ENCODE results near the gene PIP5K1C.
A peak's percentile ranks its signal among the peaks of the same experiment; 100 is the strongest.

Gene PIP5K1C

GRCh38 chr19:3606690-3607289, 93.5 kb downstream of the PIP5K1C start, which contains the start of gene TBXA2R:
TBXA2R (minus strand) TSS chr19:3606875; CDS start chr19:3600634, 6,241 bp downstream.
- DNase-seq (ENCODE audit: low spot score) (no peak), ATAC-seq (ENCODE audit: low read depth) (peak; percentile 73)
- H3K9me3 ChIP-seq (ENCODE audit: severe bottlenecking) = no peaks in the 10 kb centered on the region
- no peak within 1 kb of the TSS for H3K27ac ChIP-seq (ENCODE audit: poor library complexity, severe bottlenecking)
- H3K4me3 ChIP-seq (ENCODE audit: severe bottlenecking) = peak within 1 kb of the TSS; percentile 26
- peaks cover 5% of the 10 kb centered on the region for H3K36me3 ChIP-seq (ENCODE audit: low read depth)
- TF ChIP-seq CTCF (IDR thresholded peaks at IDR 0.05; ENCODE audit: poor library complexity, severe bottlenecking) = no peak
- H3K4me1 ChIP-seq (ENCODE audit: insufficient read depth, poor library complexity, severe bottlenecking) = no peaks in the 10 kb centered on the region
- no peaks in the 10 kb centered on the region for H3K27me3 ChIP-seq (ENCODE audit: insufficient read depth, poor library complexity, severe bottlenecking)

GRCh38 chr19:3606174-3606689, 94.0 kb downstream of the PIP5K1C start:
- no peak for DNase-seq (ENCODE audit: low spot score)
- no peaks in the 10 kb centered on the region for H3K4me1 ChIP-seq (ENCODE audit: insufficient read depth, poor library complexity, severe bottlenecking)
- no peaks in the 10 kb centered on the region for H3K9me3 ChIP-seq (ENCODE audit: severe bottlenecking)
- no peak overlapping the region for H3K27ac ChIP-seq (ENCODE audit: poor library complexity, severe bottlenecking)
- ATAC-seq (ENCODE audit: low read depth) = peak; percentile 30; the same call in 2 of the 3 replicates
- H3K36me3 ChIP-seq (ENCODE audit: low read depth) = no peaks in the 10 kb centered on the region
- TF ChIP-seq CTCF (IDR thresholded peaks at IDR 0.05; ENCODE audit: poor library complexity, severe bottlenecking) = no peak
- H3K27me3 ChIP-seq (ENCODE audit: insufficient read depth, poor library complexity, severe bottlenecking) = no peaks in the 10 kb centered on the region
- peak overlapping the region; percentile 26 for H3K4me3 ChIP-seq (ENCODE audit: severe bottlenecking)

GRCh38 chr19:3605770-3606169, 94.5 kb downstream of the PIP5K1C start:
- Histone ChIP-seq H3K27me3 (ENCODE audit: insufficient read depth, poor library complexity, severe bottlenecking) (no peaks in the 10 kb centered on the region), H3K4me3 (ENCODE audit: severe bottlenecking) (peak overlapping the region; percentile 26), H3K27ac (ENCODE audit: poor library complexity, severe bottlenecking) (no peak overlapping the region), H3K4me1 (ENCODE audit: insufficient read depth, poor library complexity, severe bottlenecking) (no peaks in the 10 kb centered on the region), H3K36me3 (ENCODE audit: low read depth) (no peaks in the 10 kb centered on the region), H3K9me3 (ENCODE audit: severe bottlenecking) (no peaks in the 10 kb centered on the region)
- TF ChIP-seq CTCF (IDR thresholded peaks at IDR 0.05; ENCODE audit: poor library complexity, severe bottlenecking) = no peak
- DNase-seq (ENCODE audit: low spot score) (no peak), ATAC-seq (ENCODE audit: low read depth) (no peak)

GRCh38 chr19:3605361-3605760, 94.9 kb downstream of the PIP5K1C start:
- no peaks in the 10 kb centered on the region for H3K4me1 ChIP-seq (ENCODE audit: insufficient read depth, poor library complexity, severe bottlenecking)
- H3K27me3 ChIP-seq (ENCODE audit: insufficient read depth, poor library complexity, severe bottlenecking) = no peaks in the 10 kb centered on the region
- no peak for ATAC-seq (ENCODE audit: low read depth)
- H3K9me3 ChIP-seq (ENCODE audit: severe bottlenecking) = no peaks in the 10 kb centered on the region
- no peak for TF ChIP-seq CTCF (IDR thresholded peaks at IDR 0.05; ENCODE audit: poor library complexity, severe bottlenecking)
- no peak for DNase-seq (ENCODE audit: low spot score)
- no peaks in the 10 kb centered on the region for H3K36me3 ChIP-seq (ENCODE audit: low read depth)
- no peak overlapping the region for H3K27ac ChIP-seq (ENCODE audit: poor library complexity, severe bottlenecking)
- no peak overlapping the region for H3K4me3 ChIP-seq (ENCODE audit: severe bottlenecking)

GRCh38 chr19:3604987-3605343, 95.3 kb downstream of the PIP5K1C start:
- Histone ChIP-seq H3K27ac (ENCODE audit: poor library complexity, severe bottlenecking) (no peak overlapping the region), H3K4me3 (ENCODE audit: severe bottlenecking) (no peak overlapping the region), H3K27me3 (ENCODE audit: insufficient read depth, poor library complexity, severe bottlenecking) (no peaks in the 10 kb centered on the region), H3K9me3 (ENCODE audit: severe bottlenecking) (no peaks in the 10 kb centered on the region), H3K4me1 (ENCODE audit: insufficient read depth, poor library complexity, severe bottlenecking) (no peaks in the 10 kb centered on the region), H3K36me3 (ENCODE audit: low read depth) (no peaks in the 10 kb centered on the region)
- ATAC-seq (ENCODE audit: low read depth) (no peak), DNase-seq (ENCODE audit: low spot score) (no peak)
- no peak for TF ChIP-seq CTCF (IDR thresholded peaks at IDR 0.05; ENCODE audit: poor library complexity, severe bottlenecking)

All from RWPE2 (cell line).